Vagina (tissue), 2 donors: ENCODE results near the gene TNN. TPM values are rescaled to one million over a fixed set of nuclear protein-coding genes. Genes with fewer than 3 reads are reported as not detected.

ENCODE experiments used
- DNase-seq, 2 donors: peaks; one replicate each; pipeline ENCODE4 v3.0.0-alpha.2; 2017; ENCODE audit errors: extremely low spot score in 2 of 2
- H3K27ac ChIP-seq: fragments of 200-600 bp; sonication (generic); one replicate; pipeline ENCODE4 v1.5.1; 2019
- H3K27me3 ChIP-seq: fragments of 200-600 bp; sonication (generic); one replicate; pipeline ENCODE4 v1.5.1; 2019
- H3K36me3 ChIP-seq, 2 donors: fragments of 200-600 bp; sonication (generic); one replicate each; pipeline ENCODE4 v1.5.1; 2017 to 2019
- H3K4me1 ChIP-seq: fragments of 200-600 bp; sonication (generic); one replicate; pipeline ENCODE4 v1.5.1; 2019
- H3K4me3 ChIP-seq, 2 donors: fragments of 200-600 bp; sonication (generic); 1 replicate in 1 of 2; 2 replicates in 1 of 2; pipeline ENCODE4 v1.5.1; 2016 to 2019
- H3K9me3 ChIP-seq: fragments of 200-600 bp; sonication (generic); one replicate; pipeline ENCODE4 v1.5.1; 2019
- POLR2A ChIP-seq, 2 donors: fragments of 450-650 bp; IDR thresholded peaks; one replicate each; pipeline ENCODE4 v1.6.1; 2017; ENCODE audit warnings: antibody characterized with exemption in 2 of 2, mild to moderate bottlenecking in 2 of 2, moderate library complexity in 2 of 2
- POLR2AphosphoS5 ChIP-seq, 2 donors: sonication (generic); formaldehyde crosslinking; IDR thresholded peaks; one replicate each; pipeline ENCODE4 v1.9.0; 2017; ENCODE audit warnings: antibody characterized with exemption in 2 of 2, mild to moderate bottlenecking in 2 of 2, low read depth in 1 of 2; ENCODE audit not compliant: insufficient read depth in 1 of 2
- intact Hi-C: fragments of 100-400 bp; cut with DNase I; formaldehyde crosslinking; loops from one replicate; pipeline ENCODE4 v1.15.1; 2023
- total RNA-seq: library from RNA; depleted of rRNA; stranded (reverse); fragments of >200 nt; gene quantifications from one replicate; pipeline ENCODE4 v1.2.3, GENCODE V29; 2016
- TF ChIP-seq, protein P1 (sequence below), 3 experiments: fragments of 450-650 bp in 2 of 3; fragments of 200-600 bp in 1 of 3; sonication (generic) in 1 of 3; IDR thresholded peaks; one replicate each; pipeline ENCODE4 v1.5.1; 2017 to 2019; ENCODE audit warnings: antibody characterized with exemption in 3 of 3, mild to moderate bottlenecking in 2 of 3, moderate library complexity in 2 of 3

TNN gene
- total RNA-seq, 1 donor from 2014 or later = not detected

GRCh38 chr1:175075572-175076568 is 8.2 kb downstream of the TNN start:
- intact Hi-C loops = no loop called here
- H3K9me3 ChIP-seq = no peaks in the 10 kb centered on the region
- H3K4me1 ChIP-seq = peaks cover 16% of the 10 kb centered on the region
- no peak for DNase-seq
- H3K36me3 ChIP-seq = no peaks in the 10 kb centered on the region
- H3K27me3 ChIP-seq = no peaks in the 10 kb centered on the region
- no peak overlapping the region for H3K4me3 ChIP-seq
- H3K27ac ChIP-seq = no peak overlapping the region
- TF ChIP-seq POLR2AphosphoS5 (IDR thresholded peaks at IDR 0.05; ENCODE audit: insufficient read depth in 1 of 2, low read depth in 1 of 2) = no peak

DNA sequence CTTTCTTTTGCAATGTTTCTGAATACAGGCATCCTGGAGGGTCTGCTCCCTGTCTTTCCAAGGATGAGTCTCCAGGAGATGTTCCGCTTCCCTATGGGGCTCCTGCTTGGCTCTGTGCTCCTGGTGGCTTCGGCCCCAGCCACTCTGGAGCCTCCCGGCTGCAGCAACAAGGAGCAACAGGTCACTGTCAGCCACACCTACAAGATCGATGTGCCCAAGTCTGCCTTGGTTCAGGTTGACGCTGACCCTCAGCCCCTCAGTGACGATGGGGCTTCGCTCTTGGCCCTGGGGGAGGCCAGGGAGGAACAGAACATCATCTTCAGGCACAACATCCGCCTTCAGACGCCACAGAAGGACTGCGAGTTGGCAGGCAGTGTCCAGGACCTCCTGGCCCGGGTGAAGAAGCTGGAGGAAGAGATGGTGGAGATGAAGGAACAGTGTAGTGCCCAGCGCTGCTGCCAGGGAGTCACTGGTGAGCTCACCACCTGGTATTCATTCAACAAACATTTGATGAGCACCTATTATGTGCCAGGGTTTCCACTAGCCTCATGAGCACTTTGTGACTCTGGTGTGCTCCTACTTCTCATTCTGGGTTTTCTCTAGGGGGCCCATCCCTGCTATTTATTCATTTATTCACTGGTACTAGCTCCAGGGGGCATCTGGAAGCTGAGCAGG is 9.9 kb downstream of the TNN start:
- no peak for DNase-seq

DNA sequence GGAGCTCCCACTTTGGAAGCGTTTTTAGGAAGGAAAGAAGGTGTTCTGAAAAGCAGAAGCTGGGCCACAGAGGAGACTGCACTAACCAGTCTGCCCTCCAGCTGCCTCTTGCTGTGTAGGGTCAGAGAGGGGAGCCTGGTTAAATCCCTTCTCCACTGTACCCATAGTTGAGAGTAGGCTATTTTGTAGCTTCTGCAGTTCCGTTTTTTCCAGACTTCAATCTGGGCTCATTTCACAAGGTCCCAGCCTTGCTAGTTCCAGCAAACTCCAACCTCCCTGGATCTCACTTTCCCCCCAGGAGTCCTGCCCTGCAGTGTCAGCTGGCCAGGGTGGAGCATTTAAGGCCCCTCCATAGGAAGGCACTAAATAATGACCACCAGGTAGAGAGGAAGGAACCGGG is 11.0 kb downstream of the TNN start:
- H3K36me3 ChIP-seq = no peaks in the 10 kb centered on the region
- TF ChIP-seq POLR2AphosphoS5 (IDR thresholded peaks at IDR 0.05; ENCODE audit: insufficient read depth in 1 of 2, low read depth in 1 of 2) = no peak
- no peak for TF ChIP-seq POLR2A (IDR thresholded peaks at IDR 0.05)
- TF ChIP-seq, protein P1, sequence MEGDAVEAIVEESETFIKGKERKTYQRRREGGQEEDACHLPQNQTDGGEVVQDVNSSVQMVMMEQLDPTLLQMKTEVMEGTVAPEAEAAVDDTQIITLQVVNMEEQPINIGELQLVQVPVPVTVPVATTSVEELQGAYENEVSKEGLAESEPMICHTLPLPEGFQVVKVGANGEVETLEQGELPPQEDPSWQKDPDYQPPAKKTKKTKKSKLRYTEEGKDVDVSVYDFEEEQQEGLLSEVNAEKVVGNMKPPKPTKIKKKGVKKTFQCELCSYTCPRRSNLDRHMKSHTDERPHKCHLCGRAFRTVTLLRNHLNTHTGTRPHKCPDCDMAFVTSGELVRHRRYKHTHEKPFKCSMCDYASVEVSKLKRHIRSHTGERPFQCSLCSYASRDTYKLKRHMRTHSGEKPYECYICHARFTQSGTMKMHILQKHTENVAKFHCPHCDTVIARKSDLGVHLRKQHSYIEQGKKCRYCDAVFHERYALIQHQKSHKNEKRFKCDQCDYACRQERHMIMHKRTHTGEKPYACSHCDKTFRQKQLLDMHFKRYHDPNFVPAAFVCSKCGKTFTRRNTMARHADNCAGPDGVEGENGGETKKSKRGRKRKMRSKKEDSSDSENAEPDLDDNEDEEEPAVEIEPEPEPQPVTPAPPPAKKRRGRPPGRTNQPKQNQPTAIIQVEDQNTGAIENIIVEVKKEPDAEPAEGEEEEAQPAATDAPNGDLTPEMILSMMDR (IDR thresholded peaks at IDR 0.05) = no peak
- no peak for DNase-seq
- H3K4me1 ChIP-seq = no peaks in the 10 kb centered on the region
- no peaks in the 10 kb centered on the region for H3K27me3 ChIP-seq
- no peak overlapping the region for H3K27ac ChIP-seq
- H3K9me3 ChIP-seq = no peaks in the 10 kb centered on the region
- no peak overlapping the region for H3K4me3 ChIP-seq
- intact Hi-C loops = no loop called here

More for the DNA sequence above, 9.9 kb downstream of the TNN start:
- Histone ChIP-seq H3K27me3 (no peaks in the 10 kb centered on the region), H3K36me3 (no peaks in the 10 kb centered on the region), H3K4me3 (no peak overlapping the region), H3K4me1 (peaks cover 6% of the 10 kb centered on the region), H3K9me3 (no peaks in the 10 kb centered on the region), H3K27ac (no peak overlapping the region)
- TF ChIP-seq POLR2AphosphoS5 (IDR thresholded peaks at IDR 0.05; ENCODE audit: insufficient read depth in 1 of 2, low read depth in 1 of 2) (no peak), POLR2A (IDR thresholded peaks at IDR 0.05) (no peak)
- TF ChIP-seq, protein P1 (IDR thresholded peaks at IDR 0.05) = no peak
- intact Hi-C loops = no loop called here

DNA sequence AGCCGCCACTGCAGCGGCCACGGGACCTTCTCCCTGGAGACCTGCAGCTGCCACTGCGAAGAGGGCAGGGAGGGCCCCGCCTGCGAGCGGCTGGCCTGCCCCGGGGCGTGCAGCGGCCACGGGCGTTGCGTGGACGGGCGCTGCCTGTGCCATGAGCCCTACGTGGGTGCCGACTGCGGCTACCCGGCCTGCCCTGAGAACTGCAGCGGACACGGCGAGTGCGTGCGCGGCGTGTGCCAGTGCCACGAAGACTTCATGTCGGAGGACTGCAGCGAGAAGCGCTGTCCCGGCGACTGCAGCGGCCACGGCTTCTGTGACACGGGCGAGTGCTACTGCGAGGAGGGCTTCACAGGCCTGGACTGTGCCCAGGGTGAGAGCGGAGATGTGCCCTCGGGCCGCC is 11.7 kb downstream of the TNN start:
- Histone ChIP-seq H3K4me1 (no peaks in the 10 kb centered on the region), H3K9me3 (no peaks in the 10 kb centered on the region), H3K27ac (no peak overlapping the region), H3K27me3 (no peaks in the 10 kb centered on the region), H3K4me3 (no peak overlapping the region), H3K36me3 (no peaks in the 10 kb centered on the region)
- TF ChIP-seq POLR2A (IDR thresholded peaks at IDR 0.05) (no peak), POLR2AphosphoS5 (IDR thresholded peaks at IDR 0.05; ENCODE audit: insufficient read depth in 1 of 2, low read depth in 1 of 2) (no peak)
- TF ChIP-seq, protein P1 (IDR thresholded peaks at IDR 0.05) = no peak
- intact Hi-C loops = no loop called here
- DNase-seq = no peak

GRCh38 chr1:175080030-175080429 is 12.4 kb downstream of the TNN start:
- TF ChIP-seq, protein P1 (IDR thresholded peaks at IDR 0.05) = no peak
- TF ChIP-seq POLR2A (IDR thresholded peaks at IDR 0.05) (no peak), POLR2AphosphoS5 (IDR thresholded peaks at IDR 0.05; ENCODE audit: insufficient read depth in 1 of 2, low read depth in 1 of 2) (no peak)

More at GRCh38 chr1:175080030-175080429, 12.4 kb downstream of the TNN start:
- Histone ChIP-seq H3K36me3 (no peaks in the 10 kb centered on the region), H3K27ac (no peak overlapping the region), H3K4me1 (no peaks in the 10 kb centered on the region), H3K9me3 (no peaks in the 10 kb centered on the region), H3K4me3 (no peak overlapping the region), H3K27me3 (no peaks in the 10 kb centered on the region)
- intact Hi-C loops = loop anchor here (5.0 kb wide), 1 partner anchor 1073 kb away; no protein-coding TSS in a partner anchor
- no peak for DNase-seq
